Measurements from ENCODE around the gene DIP2C. TPM values are rescaled to one million over a fixed set of nuclear protein-coding genes. Genes with fewer than 3 reads are reported as not detected.
"Not testable (repeated sequence)": the region's sequence is repeated elsewhere in the genome, so short reads cannot be mapped to it uniquely, and the experiment has no call there.

The DIP2C gene
- total and polyA plus RNA-seq, 3 experiments from 2014 or later, result 0.44 to 1.1 (median 0.55) TPM

DNA sequence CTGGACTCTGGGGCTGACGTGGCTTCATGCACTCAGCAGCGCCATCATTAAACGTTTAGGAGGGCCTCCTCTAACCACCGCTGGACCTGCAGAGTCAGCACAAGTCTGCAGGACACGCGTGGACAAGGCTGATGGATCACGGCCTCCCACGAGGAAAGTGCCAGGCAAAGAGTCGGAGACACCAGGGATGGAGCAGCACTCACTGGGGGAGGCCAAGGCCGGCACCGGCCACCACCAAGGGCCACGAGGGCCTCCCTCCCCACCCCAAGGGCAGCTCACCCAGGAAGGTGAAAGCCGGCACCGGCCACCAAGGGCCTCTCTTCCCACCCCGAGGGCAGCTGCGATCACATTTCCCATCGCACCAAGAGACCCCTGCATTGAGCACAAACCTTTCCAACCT is 91.5 kb downstream of the DIP2C start:
- H3K27ac Mint-ChIP-seq, result no peak overlapping the region
- H3K36me3 Mint-ChIP-seq, result no peaks in the 10 kb centered on the region
- Histone ChIP-seq H3K27me3 (ENCODE audit: insufficient read depth, low read length, poor library complexity, severe bottlenecking) (peaks cover 4% of the 10 kb centered on the region), H3K9me3 (ENCODE audit: low read length) (no peaks in the 10 kb centered on the region), H3K27ac (ENCODE audit: low read depth, low read length) (no peak overlapping the region), H3K4me3 (ENCODE audit: low read length) (no peak overlapping the region), H3K36me3 (ENCODE audit: insufficient read depth, low read length) (no peaks in the 10 kb centered on the region), H3K4me1 (ENCODE audit: insufficient read depth, low read length) (no peaks in the 10 kb centered on the region)
- H3K27me3 Mint-ChIP-seq, result peaks cover 2 to 18% of the 10 kb centered on the region in 2 donors
- DNase-seq, result no peak
- ChIA-PET POLR2A (no interaction called here), CTCF (no interaction called here)
- no peaks in the 10 kb centered on the region for H3K9me3 Mint-ChIP-seq
- H3K4me1 Mint-ChIP-seq, result no peaks in the 10 kb centered on the region
- no peak overlapping the region for H3K4me3 Mint-ChIP-seq

DNA sequence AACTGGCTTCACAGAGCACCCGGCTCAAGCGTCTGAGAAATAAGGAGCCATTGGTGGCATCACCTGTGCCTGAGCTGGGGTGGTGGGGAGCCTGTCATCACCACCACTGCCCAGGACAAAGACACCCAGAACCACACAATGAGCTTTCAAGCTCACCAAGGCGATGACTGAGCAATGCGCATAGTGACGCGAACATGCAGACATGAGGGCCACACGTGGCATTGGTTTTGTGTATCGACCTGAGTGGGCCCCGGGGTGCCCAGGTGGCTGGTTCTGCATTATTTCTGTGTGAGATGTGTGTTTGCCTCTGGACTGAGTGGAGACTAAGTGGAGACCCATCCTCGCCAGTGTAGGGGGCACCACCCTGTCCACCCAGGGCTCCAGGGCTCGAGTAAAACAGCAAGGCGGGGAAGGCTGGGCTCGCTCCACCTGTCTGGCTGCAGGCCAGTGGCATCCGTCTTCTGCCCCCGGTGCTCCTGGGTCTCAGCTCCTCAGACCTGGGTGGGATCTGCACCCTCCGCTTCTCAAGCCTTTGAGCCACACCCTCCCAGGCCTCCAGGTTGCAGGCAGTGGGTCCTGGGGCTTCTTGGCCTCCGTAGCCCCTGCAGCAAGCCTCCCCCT is 92.6 kb downstream of the DIP2C start:
- Mint-ChIP-seq H3K27me3 (peaks cover 2 to 11% of the 10 kb centered on the region in 2 donors), H3K4me1 (no peaks in the 10 kb centered on the region), H3K4me3 (no peak overlapping the region), H3K9me3 (no peaks in the 10 kb centered on the region), H3K27ac (no peak overlapping the region), H3K36me3 (no peaks in the 10 kb centered on the region)
- H3K36me3 ChIP-seq (ENCODE audit: insufficient read depth, low read length), result no peaks in the 10 kb centered on the region
- H3K27ac ChIP-seq (ENCODE audit: low read depth, low read length), result no peak overlapping the region
- POLR2A ChIA-PET, result no interaction called here
- CTCF ChIA-PET, result no interaction called here
- no peaks in the 10 kb centered on the region for H3K9me3 ChIP-seq (ENCODE audit: low read length)
- no peak overlapping the region for H3K4me3 ChIP-seq (ENCODE audit: low read length)
- DNase-seq, result no peak
- H3K4me1 ChIP-seq (ENCODE audit: insufficient read depth, low read length), result no peaks in the 10 kb centered on the region
- H3K27me3 ChIP-seq (ENCODE audit: insufficient read depth, low read length, poor library complexity, severe bottlenecking), result peaks cover 4% of the 10 kb centered on the region

DNA sequence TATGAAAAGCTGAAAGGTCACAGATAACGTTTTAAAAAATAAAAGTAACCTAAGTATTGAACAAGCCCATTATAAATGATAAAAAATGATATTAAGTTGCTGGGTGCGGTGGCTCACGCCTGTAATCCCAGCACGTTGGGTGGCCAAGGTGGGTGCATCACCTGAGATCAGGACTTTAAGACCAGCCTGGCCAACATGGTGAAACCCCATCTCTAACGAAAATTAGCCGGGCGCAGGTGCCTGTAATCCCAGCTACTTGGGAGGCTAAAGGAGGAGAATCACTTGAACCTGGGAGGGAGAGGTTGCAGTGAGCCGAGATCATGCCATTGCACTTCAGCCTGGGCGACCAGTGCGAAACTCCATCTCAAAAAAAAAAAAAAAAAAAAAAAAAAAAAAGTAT is 93.3 kb downstream of the DIP2C start:
- H3K27ac ChIP-seq (ENCODE audit: low read depth, low read length); H3K4me3 Mint-ChIP-seq; H3K4me1 ChIP-seq (ENCODE audit: insufficient read depth, low read length); H3K9me3 Mint-ChIP-seq; H3K36me3 Mint-ChIP-seq; H3K4me3 ChIP-seq (ENCODE audit: low read length); H3K27me3 ChIP-seq (ENCODE audit: insufficient read depth, low read length, poor library complexity, severe bottlenecking); H3K36me3 ChIP-seq (ENCODE audit: insufficient read depth, low read length); POLR2A ChIA-PET; H3K27ac Mint-ChIP-seq; H3K9me3 ChIP-seq (ENCODE audit: low read length); H3K4me1 Mint-ChIP-seq; DNase-seq; CTCF ChIA-PET: not testable (repeated sequence)
- H3K27me3 Mint-ChIP-seq, result peaks cover 5 to 14% of the 10 kb centered on the region in 2 donors

DNA sequence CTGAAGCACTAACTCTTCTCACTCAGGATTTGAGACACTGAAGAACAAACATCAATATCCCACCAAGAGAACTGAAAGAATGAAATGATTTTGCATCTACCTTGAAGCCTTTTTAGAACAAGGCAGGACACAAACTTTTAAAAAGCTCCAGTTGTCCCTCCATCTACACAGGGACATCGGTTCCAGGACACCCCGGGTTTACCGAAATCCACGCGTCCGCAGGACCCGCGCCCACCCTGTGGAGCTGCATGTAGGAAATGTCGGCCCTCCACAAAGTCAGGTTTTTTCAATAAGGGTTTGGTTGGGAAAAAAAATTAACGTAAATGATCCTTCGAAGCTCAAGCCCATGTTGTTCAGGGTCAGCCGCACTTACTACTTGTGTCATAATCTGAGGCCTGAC is 94.0 kb downstream of the DIP2C start:
- no peak overlapping the region for H3K27ac ChIP-seq (ENCODE audit: low read depth, low read length)
- Mint-ChIP-seq H3K27me3 (peaks cover 5 to 18% of the 10 kb centered on the region in 2 donors), H3K36me3 (no peaks in the 10 kb centered on the region), H3K9me3 (no peaks in the 10 kb centered on the region), H3K4me3 (no peak overlapping the region), H3K4me1 (no peaks in the 10 kb centered on the region), H3K27ac (no peak overlapping the region)
- H3K9me3 ChIP-seq (ENCODE audit: low read length), result no peaks in the 10 kb centered on the region
- CTCF ChIA-PET, result no interaction called here
- H3K36me3 ChIP-seq (ENCODE audit: insufficient read depth, low read length), result no peaks in the 10 kb centered on the region
- POLR2A ChIA-PET, result no interaction called here
- no peaks in the 10 kb centered on the region for H3K4me1 ChIP-seq (ENCODE audit: insufficient read depth, low read length)
- H3K4me3 ChIP-seq (ENCODE audit: low read length), result no peak overlapping the region
- H3K27me3 ChIP-seq (ENCODE audit: insufficient read depth, low read length, poor library complexity, severe bottlenecking), result peaks cover 4% of the 10 kb centered on the region
- no peak for DNase-seq

DNA sequence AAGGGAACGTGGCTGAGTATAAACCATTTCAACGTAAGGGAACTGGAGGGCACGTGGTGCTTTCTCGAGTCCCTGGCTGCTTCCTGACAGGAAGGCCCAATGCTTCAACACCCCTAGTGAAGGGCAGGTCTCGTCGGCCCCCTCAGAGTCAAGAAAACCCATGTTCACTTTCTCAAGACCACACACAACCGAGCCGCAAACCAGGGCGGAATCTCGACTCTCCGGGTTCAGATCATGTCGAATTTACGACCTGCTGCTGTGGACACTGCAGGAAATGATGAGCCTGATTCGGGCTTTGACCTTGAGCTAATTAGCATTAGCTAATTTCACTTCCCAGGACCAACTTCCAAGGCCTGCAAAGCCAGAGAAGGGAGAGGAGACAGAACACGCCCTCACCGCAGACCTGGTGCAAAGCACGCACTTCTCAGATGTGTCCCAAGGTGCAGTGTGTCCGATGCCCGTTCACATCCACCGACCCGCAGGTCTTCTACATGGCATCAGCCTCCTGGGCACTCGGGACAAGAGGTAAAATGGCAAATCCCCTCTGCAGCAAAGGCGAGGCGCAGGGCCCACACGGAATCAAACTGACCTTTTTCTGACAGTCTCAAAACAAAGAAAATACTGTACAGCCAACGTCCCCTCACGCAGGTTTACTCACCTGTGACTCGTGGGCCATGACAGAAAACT is 94.7 kb downstream of the DIP2C start:
- H3K4me3 ChIP-seq (ENCODE audit: low read length), result no peak overlapping the region
- ChIA-PET CTCF (no interaction called here), POLR2A (no interaction called here)
- H3K4me1 Mint-ChIP-seq, result no peaks in the 10 kb centered on the region
- no peaks in the 10 kb centered on the region for H3K4me1 ChIP-seq (ENCODE audit: insufficient read depth, low read length)
- no peak overlapping the region for H3K4me3 Mint-ChIP-seq
- no peaks in the 10 kb centered on the region for H3K9me3 Mint-ChIP-seq
- peaks cover 4% of the 10 kb centered on the region for H3K27me3 ChIP-seq (ENCODE audit: insufficient read depth, low read length, poor library complexity, severe bottlenecking)
- H3K27me3 Mint-ChIP-seq, result peaks cover 6 to 24% of the 10 kb centered on the region in 2 donors
- H3K27ac ChIP-seq (ENCODE audit: low read depth, low read length), result no peak overlapping the region
- no peaks in the 10 kb centered on the region for H3K36me3 Mint-ChIP-seq
- DNase-seq, result no peak
- H3K36me3 ChIP-seq (ENCODE audit: insufficient read depth, low read length), result no peaks in the 10 kb centered on the region
- H3K9me3 ChIP-seq (ENCODE audit: low read length), result no peaks in the 10 kb centered on the region
- H3K27ac Mint-ChIP-seq, result no peak overlapping the region

DNA sequence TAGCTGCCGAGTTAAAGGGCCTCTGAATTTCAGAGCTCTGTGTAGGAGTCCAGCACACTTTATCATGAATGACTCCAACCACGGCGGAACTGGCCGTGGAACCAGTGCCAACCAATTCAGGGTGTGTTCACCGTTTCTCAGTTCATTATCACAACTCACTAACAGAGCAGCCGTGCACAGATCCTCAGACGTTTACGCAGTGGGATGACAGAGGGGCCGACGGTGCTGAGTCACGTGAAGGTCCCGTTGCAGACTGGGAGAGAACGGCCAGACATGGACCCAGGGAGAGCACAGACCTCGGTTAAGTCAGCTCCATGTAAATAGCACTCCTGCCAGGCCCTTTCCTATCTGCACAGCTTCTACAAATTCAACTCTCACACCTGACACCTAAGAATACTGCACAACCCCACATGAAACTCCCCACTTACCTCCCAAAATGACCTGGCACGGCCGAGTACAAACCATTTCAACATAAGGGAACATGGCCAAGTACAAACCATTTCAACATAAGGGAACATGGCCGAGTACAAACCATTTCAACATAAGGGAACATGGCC is 95.5 kb downstream of the DIP2C start:
- peaks cover 11 to 24% of the 10 kb centered on the region in 2 donors for H3K27me3 Mint-ChIP-seq
- H3K4me3 Mint-ChIP-seq, result no peak overlapping the region
- H3K9me3 Mint-ChIP-seq, result no peaks in the 10 kb centered on the region
- no peaks in the 10 kb centered on the region for H3K36me3 Mint-ChIP-seq
- no peaks in the 10 kb centered on the region for H3K4me1 ChIP-seq (ENCODE audit: insufficient read depth, low read length)
- POLR2A ChIA-PET, result no interaction called here
- H3K4me1 Mint-ChIP-seq, result no peaks in the 10 kb centered on the region
- no peaks in the 10 kb centered on the region for H3K9me3 ChIP-seq (ENCODE audit: low read length)
- CTCF ChIA-PET, result no interaction called here
- no peaks in the 10 kb centered on the region for H3K36me3 ChIP-seq (ENCODE audit: insufficient read depth, low read length)
- H3K27me3 ChIP-seq (ENCODE audit: insufficient read depth, low read length, poor library complexity, severe bottlenecking), result peaks cover 4% of the 10 kb centered on the region
- H3K27ac Mint-ChIP-seq, result no peak overlapping the region
- H3K27ac ChIP-seq (ENCODE audit: low read depth, low read length), result no peak overlapping the region
- H3K4me3 ChIP-seq (ENCODE audit: low read length), result no peak overlapping the region
- no peak for DNase-seq

DNA sequence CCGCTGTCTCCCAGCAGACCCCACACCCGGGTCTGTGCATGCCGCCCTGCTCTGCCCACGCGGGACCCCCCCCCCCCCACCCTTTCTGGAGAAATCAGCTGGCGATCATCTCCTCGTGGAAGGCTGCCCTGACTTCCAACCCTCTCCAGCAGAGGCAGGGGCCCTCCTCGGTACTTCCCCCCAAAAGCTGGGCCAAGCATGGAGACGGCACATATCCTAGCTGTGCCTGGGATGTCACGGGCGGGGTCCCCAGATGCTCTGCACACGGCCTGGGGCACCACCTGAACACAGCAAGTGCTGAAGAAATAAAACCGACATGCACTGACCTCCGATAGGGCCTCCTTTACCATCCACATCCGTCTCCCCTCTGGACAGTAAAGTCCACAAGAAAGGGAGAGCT is 96.0 kb downstream of the DIP2C start:
- Histone ChIP-seq H3K9me3 (ENCODE audit: low read length) (no peaks in the 10 kb centered on the region), H3K27ac (ENCODE audit: low read depth, low read length) (no peak overlapping the region), H3K27me3 (ENCODE audit: insufficient read depth, low read length, poor library complexity, severe bottlenecking) (peaks cover 4% of the 10 kb centered on the region), H3K4me1 (ENCODE audit: insufficient read depth, low read length) (no peaks in the 10 kb centered on the region), H3K4me3 (ENCODE audit: low read length) (no peak overlapping the region), H3K36me3 (ENCODE audit: insufficient read depth, low read length) (no peaks in the 10 kb centered on the region)
- H3K4me3 Mint-ChIP-seq, result no peak overlapping the region
- no peaks in the 10 kb centered on the region for H3K9me3 Mint-ChIP-seq
- POLR2A ChIA-PET, result no interaction called here
- CTCF ChIA-PET, result no interaction called here
- H3K27me3 Mint-ChIP-seq, result peaks cover 11 to 19% of the 10 kb centered on the region in 2 donors
- no peak overlapping the region for H3K27ac Mint-ChIP-seq
- no peak for DNase-seq
- no peaks in the 10 kb centered on the region for H3K36me3 Mint-ChIP-seq
- H3K4me1 Mint-ChIP-seq, result no peaks in the 10 kb centered on the region

DNA sequence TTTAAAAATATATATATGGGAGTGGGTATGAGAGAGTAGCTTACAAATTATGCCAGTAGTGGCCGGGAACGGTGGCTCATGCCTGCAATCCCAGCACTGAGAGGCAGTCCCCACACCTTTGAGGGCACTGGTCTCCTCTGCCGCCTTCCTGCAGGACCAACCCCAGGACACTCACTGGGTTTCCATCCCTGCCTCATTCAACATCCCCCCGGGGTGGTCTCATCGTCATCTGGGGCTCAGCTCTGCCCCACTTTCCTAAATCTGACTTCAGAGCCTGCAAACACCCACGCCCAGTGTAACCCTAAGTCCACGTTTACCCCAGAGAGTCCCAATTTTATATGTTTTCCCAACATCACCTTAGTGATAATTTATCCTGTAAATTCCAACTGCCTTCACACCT is 96.5 kb downstream of the DIP2C start:
- Mint-ChIP-seq H3K36me3 (no peaks in the 10 kb centered on the region), H3K27ac (no peak overlapping the region), H3K27me3 (peaks cover 9 to 19% of the 10 kb centered on the region in 2 donors), H3K9me3 (no peaks in the 10 kb centered on the region), H3K4me1 (no peaks in the 10 kb centered on the region), H3K4me3 (no peak overlapping the region)
- Histone ChIP-seq H3K4me3 (ENCODE audit: low read length) (no peak overlapping the region), H3K4me1 (ENCODE audit: insufficient read depth, low read length) (no peaks in the 10 kb centered on the region), H3K27me3 (ENCODE audit: insufficient read depth, low read length, poor library complexity, severe bottlenecking) (peaks cover 4% of the 10 kb centered on the region), H3K27ac (ENCODE audit: low read depth, low read length) (no peak overlapping the region), H3K9me3 (ENCODE audit: low read length) (no peaks in the 10 kb centered on the region), H3K36me3 (ENCODE audit: insufficient read depth, low read length) (no peaks in the 10 kb centered on the region)
- POLR2A ChIA-PET, result no interaction called here
- CTCF ChIA-PET, result no interaction called here
- no peak for DNase-seq

Data from CD8-positive, alpha-beta memory T cell (primary cell).